A204.1 (cell line): Measurements from ENCODE around the gene HOXC11.

ENCODE experiments used
- FAIRE-seq: peaks from 2 replicates; lab custom pipeline; 2012; peaks lifted over from hg19 to GRCh38; lab: Jason Lieb, UNC

The HOXC11 gene

DNA sequence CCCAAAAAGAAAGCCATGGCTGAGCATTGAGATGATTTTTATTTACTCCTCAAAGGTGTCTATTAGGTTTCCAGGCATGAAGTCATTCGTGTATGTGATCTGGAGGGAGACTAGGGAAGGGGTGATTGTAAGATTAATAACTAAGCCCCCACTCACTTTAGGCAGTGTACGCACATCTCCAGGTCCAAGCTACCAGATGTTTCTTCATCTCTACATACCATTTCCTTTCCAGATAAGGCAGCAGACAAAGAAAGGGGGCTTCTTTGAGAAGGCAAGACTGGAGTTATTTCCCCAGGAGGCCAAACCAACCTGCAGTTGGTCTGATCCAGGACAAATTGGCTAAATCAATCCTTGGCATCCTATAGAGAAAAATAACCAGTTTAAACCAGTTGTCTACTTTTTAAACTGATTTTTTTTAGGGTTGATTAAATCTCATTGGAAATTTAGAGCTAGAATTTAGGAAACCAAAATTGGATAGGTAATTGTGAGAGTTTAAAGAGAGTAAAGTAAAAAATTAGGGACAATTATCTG, 30.4 kb upstream of the HOXC11 start:
- FAIRE-seq, result no peak

DNA sequence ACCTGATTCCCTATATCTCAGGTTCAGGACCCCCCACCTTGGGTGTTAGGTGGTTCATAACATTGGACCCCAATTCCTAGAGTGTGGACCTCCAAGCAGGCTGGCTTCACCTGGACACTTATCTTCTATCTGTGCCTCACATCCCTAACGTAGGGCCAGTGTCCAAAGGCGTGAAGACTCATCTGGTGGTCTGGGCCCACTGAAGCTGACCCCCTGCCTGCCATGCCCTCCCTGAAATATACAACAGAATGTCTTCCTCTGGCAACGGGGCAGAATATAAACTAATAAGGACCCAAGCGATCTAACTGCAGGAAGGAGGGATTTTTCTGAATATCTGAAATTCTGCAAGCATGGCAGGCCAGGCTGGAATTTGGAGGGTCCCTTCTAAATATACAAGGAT, 28.7 kb upstream of the HOXC11 start:
- no peak for FAIRE-seq

DNA sequence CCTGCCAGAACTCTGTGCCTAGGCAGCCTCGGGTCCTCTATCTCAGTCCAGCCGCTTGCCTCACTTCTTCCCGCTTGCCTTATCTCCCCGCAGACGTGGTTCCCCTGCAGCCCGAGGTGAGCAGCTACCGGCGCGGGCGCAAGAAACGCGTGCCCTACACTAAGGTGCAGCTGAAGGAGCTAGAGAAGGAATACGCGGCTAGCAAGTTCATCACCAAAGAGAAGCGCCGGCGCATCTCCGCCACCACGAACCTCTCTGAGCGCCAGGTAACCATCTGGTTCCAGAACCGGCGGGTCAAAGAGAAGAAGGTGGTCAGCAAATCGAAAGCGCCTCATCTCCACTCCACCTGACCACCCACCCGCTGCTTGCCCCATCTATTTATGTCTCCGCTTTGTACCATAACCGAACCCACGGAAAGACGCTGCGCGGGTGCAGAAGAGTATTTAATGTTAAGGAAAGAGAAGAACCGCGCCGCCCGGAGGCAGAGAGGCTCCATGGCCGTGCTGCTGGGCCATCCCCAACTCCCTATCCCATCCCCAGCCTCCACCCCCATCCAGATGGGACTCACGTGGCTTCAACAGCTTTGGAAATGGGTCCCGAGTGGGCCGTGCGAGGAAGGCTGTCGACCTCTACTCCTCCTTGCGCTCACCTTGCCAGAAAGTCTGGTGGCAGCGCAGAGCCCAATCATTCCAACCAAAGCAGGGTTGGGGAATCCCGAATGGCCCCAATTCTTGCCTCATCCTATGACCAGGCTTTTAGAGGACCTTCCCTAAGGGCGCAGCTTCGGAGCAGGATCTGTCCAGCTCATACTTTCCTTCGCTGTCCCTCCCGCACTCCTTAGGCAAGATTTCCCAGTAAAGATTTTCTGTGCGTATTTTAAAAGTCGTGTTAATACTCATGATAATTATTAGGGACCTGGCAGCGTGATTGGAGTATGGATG, 27.7 kb upstream of the HOXC11 start:
- no peak for FAIRE-seq

DNA sequence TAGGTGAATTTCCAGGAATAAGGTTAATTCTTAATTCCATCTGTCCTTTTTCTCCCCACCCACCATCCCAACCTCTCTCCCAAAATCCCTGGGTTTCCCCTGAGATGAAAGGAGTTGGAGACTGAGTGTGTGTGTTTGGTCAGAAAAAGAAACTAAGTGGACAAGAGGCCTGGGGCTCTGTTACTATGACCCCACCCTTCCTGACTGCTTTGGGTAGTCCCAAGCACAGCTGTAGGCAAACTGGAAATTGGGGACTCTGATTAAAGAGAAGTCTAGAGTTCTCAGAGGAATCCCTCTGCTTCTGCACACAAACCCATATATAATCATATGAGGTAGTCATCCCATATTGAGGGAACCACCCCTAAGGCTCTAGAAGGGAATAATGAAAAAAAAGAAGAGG, 25.2 kb upstream of the HOXC11 start:
- no peak for FAIRE-seq

DNA sequence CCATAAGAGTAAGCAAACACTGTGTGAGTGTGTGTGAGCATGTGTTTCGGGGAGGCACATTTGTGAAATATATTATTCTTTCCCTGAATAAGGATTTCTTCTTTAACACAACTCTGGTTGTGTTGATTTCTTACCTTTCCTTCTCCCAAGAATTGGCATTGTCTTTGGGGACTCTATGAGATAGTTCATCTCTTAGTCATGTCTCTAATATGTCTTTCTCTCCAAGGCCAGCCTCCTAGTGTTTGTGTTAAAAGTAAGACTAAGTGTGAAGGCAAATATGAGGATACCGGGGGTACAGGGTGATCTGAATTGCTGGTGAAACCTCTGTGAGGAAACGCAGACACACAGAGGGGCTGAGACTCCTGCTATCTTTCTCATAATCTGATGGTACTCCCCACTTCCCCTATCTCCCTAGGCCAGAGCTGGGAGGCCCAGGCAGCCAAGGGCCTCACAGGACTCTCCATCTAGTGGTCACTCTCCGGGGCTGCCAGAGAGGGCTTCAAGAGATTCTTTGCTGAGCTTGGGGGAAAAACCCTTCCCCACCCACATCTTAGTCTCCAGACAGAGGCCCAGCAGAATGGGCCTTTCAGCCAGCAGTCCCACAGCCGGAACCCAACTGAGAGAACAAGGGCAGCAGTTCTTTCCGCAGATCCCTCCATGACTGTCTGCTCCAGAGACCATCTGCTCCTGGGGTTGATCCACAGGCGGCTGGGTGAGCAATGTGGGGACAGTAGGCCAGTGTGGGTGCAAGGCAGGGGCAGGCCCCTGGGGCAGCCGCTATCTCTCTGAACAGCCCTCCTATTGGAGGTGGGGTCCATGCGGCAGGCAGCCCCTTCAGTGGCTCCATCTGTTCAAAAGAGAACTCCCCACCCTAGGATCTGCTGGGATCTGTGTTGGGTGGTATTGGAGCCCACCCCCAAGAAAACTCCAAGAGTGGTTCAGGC, 24.0 kb upstream of the HOXC11 start:
- no peak for FAIRE-seq

DNA sequence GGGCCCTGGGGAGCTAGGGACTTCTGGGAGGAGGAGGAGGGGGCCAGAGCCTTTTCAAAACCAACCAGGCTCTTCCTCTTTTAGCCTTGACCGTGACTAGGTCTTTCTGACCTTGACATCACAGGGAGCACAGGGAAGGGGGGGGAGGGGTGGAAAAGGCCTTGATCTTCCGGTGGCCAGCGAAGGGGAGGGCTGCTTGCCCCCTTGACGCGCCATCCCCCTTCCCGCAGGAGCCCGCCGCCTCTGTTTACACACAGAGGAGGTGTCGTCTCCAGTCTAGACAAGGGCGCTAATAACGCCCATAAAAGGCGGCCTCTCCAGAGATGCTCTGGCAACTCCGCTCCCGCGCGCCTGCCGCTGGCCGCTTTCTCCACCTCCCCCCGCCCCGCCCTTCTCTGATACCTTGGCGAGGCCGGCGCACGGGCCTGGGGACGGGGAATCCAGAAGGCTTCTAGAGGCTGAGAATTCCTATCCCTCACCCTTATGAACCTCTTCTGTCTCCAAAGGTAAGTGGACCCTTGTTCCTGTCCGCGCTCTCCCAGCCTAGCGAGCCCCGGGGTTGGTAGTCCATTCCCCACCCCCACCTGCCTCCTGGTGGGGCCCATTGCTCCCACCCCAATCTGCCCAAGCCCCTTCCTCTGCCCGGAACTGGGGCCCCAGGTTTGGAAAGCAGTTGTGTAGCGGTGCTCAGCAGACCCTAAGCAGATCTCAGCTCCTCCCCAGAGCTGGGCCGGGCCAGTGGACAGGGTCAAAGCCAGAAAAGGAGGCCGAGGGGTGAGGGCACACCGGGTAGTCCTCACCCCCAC, 23.1 kb upstream of the HOXC11 start:
- no peak for FAIRE-seq

DNA sequence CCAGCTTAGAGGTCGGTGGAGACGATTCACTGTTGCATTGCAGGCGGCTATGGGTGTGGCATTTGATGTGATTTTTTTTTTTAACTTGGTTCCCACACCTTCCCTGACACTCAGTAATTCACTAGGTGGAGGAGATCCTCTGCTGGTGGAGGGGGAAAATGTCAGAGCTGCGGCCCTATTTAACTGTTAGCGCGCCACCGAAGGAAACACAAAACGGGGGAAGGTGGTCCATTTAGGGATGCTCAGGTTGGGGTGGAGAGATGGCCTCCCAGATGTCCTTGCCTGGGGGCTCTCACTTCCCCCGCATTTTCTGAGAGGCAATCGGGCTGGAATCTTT, 22.5 kb upstream of the HOXC11 start:
- FAIRE-seq, result no peak

DNA sequence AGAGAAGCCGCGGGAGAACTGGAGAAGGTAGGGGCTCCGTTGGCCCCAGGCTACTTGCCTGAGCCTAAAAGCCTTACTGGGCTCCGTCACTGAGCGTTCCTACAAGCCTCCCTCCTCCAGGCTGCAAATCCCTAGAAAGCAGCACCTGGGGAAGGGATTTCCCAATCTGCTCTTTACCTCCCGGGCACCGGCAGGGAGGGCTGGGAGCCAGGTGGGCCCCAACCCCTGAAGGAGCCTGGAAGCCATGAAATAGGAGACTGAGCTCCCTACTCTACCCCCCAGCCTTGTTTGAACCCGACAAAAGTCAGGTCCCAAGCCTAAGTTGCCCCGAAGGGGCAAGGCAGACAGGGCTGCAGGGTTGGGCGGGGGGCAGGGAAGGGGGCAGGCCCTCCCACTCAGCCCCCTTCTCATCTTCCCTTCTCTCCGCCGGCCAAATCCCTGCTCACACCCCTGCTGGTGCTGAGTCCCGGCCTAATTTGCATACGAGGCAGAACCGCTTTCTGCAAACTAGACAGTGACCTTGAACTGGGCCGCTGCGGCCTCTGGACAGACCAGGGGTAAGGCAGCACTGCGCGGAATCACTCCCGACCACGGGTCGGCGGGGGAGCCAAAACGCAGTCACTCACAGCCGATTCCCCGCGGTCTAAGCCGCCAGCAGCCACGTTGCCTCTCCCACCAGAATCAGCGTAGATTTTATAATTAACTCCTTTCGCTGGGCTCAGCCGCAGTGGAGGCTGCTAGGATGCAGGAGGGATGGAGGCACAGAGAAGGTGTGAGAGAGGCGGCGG, 21.9 kb upstream of the HOXC11 start:
- FAIRE-seq, result no peak

DNA sequence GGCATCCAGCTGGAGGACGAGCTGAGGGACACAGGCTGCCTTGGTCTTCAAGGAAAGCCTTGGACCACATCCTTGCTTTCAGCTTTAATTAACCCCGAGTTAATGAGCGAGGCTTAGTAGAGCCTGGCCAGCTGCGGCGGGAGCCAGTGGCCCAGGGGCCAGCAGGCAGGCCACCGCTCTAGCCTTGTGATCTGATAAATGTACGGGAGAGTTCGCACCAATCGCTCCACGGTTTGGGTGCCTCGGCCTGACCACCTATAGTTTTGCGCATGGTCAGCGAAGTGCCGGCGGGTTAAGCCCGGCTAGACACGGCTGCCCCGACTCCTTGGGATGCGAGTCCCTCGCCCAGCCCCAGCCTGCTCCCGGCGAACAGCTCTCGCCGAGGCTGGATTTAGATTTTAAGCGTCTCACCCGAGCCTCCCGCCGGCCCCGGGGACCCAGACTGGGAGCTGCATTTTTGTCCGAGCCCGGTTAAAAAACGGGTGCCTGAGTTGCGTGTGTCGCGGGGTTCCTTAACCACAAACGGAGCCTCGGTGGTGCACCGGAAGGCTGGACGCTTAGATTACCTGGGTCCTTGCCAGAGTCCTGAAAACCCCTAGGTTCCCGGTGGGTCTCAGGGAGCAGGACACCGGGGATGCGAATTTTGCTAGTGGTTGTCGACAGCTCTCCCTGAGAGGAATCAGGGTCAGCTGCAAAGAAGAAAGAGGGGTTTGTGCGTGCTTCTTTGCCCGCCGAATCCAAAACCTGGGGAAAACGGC, 21.2 kb upstream of the HOXC11 start:
- FAIRE-seq, result no peak

DNA sequence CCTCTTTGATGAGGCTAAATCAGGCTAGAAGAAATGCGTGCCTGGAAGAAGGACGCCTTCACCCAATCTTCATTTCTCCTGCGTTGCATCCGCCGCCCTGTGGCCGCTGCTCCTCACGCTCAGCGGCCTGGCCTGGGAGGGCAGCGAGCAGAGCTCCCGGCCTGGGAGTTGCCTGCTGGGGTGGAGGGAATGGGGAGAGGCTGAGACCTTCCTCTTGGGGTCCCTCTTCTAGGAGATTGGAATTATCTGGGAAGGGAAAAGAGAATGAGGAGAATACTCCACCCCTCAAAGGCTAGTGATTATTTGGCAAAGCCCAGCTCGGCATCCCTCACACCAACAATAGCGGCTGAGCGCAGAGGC, 20.6 kb upstream of the HOXC11 start:
- no peak for FAIRE-seq

DNA sequence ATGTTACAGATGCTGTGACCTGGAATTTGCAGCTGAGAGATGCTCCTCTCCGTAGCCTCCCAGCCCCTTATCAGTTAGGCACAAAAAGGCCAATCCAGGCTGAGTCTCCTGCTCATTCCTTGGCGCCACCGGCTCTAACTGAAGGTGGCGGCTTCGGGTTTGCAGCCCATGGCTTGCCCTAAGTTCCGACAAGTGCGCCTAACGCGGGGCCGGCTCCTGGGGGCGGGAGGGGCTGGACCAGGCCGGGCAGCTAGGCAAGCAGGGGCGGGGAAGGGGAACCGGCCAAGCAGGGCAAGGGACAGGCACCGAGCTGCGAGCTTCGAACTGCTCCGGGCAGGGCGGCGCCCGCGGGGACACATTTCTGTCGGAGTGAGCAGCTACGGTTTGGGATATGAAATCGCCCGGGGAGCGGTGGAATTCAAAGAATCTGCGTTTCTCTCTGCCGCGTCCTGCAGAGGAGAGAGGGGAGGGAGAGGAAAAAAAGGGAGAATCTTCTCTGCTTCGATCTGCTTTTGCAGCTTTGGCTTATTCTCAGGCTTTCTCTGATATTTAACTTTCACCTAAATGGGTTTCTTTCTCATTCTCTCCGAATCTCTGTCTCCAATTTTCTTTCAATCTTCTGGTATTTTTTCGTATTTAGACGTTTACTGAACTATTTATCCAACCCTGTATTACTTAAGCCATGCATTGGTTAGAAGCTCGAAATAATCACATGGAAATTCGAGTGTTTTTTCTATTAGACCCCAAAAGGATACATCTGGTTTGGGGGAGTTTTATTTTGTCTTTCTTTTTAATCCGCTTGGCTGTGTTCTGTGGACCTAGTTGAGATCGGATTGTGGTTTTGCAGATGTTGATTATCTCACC, 19.8 kb upstream of the HOXC11 start:
- FAIRE-seq, result no peak

DNA sequence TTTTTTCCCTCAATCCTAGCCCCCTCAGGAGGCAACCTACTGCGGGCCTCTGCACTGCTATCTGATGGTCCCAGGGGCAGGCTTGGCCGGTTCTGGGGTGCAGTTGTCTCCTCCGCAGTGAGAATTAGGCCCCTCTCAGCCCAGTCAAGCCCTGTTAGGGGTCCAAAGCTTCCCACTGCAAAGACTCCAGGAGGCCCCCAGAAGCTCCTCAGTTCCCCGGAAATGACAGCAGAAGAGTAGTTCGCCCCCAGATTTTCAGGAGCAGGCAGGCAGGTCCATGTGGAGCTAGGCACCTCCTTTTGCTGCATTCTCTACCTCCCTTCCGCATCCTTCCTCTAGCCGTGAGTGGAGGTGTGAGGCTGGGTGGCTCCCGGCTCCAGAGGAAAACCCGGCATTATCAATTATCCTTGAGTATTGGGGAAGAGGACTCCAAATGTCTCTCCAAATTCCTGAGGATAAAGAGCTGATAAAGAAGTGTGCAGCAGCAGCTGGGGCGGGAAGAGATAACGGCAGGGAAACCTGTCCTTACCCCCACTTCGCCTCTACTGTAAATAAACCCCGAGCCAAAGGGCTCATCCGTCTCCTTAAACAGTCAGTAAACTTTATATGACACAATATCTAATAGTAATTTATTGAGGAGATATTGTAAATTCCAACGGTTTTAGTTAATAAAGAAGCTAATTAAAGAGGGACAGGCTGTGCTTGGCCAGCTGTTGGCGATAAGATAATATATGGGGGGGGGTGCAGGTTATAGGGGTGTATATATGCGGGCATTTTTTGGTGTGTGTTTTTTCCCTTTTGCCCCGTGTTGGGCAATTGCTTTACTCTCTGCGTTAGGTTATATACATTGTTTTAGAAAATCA, 18.9 kb upstream of the HOXC11 start:
- no peak for FAIRE-seq

DNA sequence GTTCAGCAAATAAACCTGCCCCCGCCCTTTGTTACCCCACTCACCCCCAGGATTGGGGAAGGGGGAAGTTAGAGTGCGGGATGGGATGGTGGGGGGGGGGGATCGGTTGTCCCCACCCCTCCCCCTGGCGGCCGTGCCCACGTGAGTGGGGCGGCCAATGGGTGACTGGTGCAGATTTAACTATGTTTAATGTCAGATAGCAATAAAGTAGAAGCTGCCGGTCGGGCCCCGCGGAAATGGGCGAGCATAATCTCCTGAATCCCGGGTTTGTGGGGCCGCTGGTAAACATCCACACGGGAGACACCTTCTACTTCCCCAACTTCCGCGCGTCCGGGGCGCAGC, 18.3 kb upstream of the HOXC11 start, which contains the start of gene HOXC12:
HOXC12 (plus strand) TSS at position 210 of the 342 bp plus-strand sequence; CDS start at position 237, 27 bp downstream.
- FAIRE-seq, result no peak

DNA sequence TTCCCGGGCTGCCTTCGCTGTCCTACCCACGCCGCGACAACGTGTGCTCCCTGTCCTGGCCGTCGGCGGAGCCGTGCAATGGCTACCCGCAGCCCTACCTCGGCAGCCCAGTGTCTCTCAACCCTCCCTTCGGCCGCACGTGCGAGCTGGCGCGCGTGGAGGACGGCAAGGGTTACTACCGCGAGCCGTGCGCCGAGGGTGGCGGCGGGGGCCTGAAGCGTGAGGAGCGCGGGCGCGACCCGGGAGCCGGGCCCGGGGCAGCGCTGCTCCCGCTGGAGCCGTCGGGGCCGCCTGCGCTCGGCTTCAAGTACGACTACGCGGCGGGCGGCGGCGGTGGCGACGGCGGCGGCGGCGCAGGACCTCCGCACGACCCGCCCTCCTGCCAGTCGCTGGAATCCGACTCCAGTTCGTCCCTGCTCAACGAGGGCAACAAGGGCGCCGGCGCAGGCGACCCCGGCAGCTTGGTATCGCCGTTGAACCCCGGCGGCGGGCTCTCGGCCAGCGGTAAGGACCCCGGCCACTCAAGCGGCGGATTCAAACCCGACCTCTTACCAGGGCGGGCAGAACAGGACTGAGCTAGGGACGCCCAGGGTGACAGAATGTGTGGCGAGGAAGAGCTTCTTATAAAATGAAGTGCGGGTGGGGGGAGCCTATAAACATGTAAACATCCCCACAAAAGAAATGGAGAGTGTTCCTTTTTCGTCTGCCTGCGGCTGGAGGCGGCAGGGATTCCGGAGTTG, 17.7 kb upstream of the HOXC11 start:
- no peak for FAIRE-seq

DNA sequence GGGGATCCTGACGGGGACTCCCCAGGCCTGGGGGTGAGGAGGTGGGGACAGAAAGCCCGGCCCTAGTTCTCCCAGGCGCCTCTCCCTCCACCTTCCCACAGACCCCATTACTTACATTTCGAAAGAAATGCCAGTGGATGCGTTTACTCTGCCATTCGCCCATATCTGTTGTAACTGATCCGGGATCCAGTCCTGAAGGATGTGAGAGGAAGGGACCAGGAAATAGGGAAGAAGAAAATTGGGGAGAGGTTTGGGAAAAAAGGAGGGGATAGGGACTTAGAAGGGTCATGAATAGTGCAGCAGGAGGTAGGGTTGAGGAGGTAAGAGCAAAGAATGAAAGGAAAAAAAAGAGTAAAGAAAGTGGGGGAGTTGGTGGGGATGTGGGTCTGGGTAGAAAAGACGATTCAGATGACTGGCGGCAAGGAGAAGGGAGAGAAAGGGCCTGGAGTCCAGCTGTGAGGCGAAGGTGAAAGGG, 17.1 kb upstream of the HOXC11 start:
- no peak for FAIRE-seq

DNA sequence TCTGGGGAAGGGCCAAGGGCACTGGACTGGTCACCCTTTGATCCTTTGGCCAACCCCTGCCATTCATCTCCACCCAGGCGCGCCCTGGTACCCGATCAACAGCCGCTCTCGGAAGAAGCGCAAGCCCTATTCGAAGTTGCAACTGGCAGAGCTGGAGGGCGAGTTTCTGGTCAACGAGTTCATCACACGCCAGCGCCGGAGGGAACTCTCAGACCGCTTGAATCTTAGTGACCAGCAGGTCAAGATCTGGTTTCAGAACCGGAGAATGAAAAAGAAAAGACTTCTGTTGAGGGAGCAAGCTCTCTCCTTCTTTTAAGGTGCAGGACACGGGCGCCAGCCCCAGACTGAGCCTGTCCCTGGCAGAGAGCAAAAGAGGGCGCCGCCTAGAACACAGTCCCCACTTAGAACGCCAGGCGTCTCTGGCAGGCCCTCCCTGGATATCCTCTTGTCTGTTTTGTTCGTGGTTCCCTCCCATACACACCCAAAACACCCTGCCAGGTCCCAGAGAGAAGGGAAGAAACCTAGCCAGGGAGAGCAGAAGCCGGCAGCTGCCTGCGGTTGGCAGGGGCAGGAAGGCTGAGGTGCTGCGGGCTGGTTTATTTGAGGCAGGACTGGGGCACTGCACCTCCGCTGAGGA, 16.6 kb upstream of the HOXC11 start:
- FAIRE-seq, result no peak

DNA sequence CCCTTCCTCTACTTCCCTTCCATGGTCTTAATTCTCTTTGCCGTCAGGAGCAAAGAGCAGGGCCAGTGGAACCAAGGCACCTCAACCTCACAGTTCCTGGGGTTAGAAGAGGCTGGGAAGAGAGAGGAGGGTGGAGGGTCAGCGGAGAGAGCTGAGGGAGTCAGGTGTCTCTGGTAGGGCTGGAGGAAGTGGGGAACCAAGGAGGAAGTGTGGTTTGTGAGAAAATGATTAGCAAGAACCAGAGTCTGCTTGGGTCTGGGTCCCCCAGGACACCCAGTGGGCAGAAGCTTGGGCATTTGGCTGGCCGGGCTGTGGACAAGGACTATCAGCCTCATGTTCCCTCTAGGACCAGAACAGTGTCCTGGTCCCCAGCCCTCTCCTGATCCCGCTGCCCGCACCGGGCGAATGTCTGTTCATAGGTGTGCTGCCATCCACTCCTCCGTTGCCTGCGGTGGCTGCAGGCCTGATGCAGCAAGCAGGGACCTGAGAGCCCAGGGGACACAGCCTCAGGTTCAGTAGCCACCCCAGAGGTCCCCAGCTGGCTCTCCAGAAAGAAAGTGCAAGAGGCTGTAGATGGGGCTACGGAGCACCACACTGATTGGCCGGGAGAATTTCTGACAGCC, 15.9 kb upstream of the HOXC11 start:
- FAIRE-seq, result no peak
